NAMALWA (cell line): ENCODE data around the gene NAALADL2.

ENCODE experiments used
- DNase-seq: peaks from one replicate; pipeline ENCODE4 v3.0.0-alpha.2; 2015; ENCODE audit warnings: low spot score

The NAALADL2 gene

GRCh38 chr3:174884776-174885568 is 25.8 kb downstream of the NAALADL2 start:
- DNase-seq, result no peak

GRCh38 chr3:174891524-174892203 is 32.5 kb downstream of the NAALADL2 start:
- no peak for DNase-seq

- DNase-seq, result no peak
Measured at GRCh38 chr3:174907027-174907426, 47.9 kb downstream of the NAALADL2 start.

GRCh38 chr3:174907628-174908407 is 48.7 kb downstream of the NAALADL2 start:
- no peak for DNase-seq

GRCh38 chr3:174931473-174932353 is 72.6 kb downstream of the NAALADL2 start:
- no peak for DNase-seq

- no peak for DNase-seq
Measured at GRCh38 chr3:174936590-174936989, 77.5 kb downstream of the NAALADL2 start.

- no peak for DNase-seq
Measured at GRCh38 chr3:174937478-174937877, 78.3 kb downstream of the NAALADL2 start.

- no peak for DNase-seq
Measured at GRCh38 chr3:174938102-174938501, 79.0 kb downstream of the NAALADL2 start.

GRCh38 chr3:174940151-174940550 is 81.0 kb downstream of the NAALADL2 start:
- no peak for DNase-seq

GRCh38 chr3:174945276-174945675 is 86.1 kb downstream of the NAALADL2 start:
- DNase-seq, result no peak

- no peak for DNase-seq
Measured at GRCh38 chr3:174945951-174946350, 86.8 kb downstream of the NAALADL2 start.

GRCh38 chr3:174949523-174949922 is 90.4 kb downstream of the NAALADL2 start:
- no peak for DNase-seq

- DNase-seq, result no peak
Measured at GRCh38 chr3:174951034-174951433, 91.9 kb downstream of the NAALADL2 start.

GRCh38 chr3:174951498-174952005 is 92.4 kb downstream of the NAALADL2 start:
- DNase-seq, result no peak

GRCh38 chr3:174953068-174953467 is 93.9 kb downstream of the NAALADL2 start:
- no peak for DNase-seq

GRCh38 chr3:174955513-174956016 is 96.4 kb downstream of the NAALADL2 start:
- no peak for DNase-seq

GRCh38 chr3:174957081-174957480 is 97.9 kb downstream of the NAALADL2 start:
- DNase-seq, result no peak

- no peak for DNase-seq
Measured at GRCh38 chr3:174957551-174958001, 98.4 kb downstream of the NAALADL2 start.

GRCh38 chr3:174958671-174959328 is 99.7 kb downstream of the NAALADL2 start:
- no peak for DNase-seq

GRCh38 chr3:174959556-174960065 is 100.5 kb downstream of the NAALADL2 start:
- DNase-seq, result no peak
